ENCODE results near the gene MFAP4. TPM values are rescaled to one million over a fixed set of nuclear protein-coding genes. Genes with fewer than 3 reads are reported as not detected.

Gene MFAP4
- total RNA-seq, 4 donors from 2014 or later, result 30.6 to 131 (median 53.4) TPM

DNA sequence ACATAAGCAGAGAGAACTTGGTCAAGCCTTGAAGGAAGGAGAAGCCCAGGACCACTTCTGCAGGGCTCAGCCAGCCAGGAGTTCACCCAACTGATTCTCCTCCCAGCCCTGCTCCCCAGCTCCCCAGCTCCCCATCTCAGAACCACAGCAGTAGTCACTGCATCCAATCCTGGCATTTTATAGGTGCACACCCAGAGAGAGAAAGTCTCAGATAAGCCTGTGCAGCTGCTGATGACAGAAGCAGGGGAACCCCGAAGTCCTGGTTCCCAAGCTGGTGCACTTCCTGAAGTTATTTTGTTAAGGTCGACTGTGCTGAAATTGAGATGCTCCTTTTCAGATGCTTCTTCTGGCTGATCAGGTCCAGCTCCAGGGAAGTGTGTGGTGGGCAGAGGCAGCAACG, 30.6 kb upstream of the MFAP4 start:
- WGBS, 2 donors, result 62 to 75% methylated on average over 3 of the region's 3 CpGs
- TF ChIP-seq, protein P1, sequence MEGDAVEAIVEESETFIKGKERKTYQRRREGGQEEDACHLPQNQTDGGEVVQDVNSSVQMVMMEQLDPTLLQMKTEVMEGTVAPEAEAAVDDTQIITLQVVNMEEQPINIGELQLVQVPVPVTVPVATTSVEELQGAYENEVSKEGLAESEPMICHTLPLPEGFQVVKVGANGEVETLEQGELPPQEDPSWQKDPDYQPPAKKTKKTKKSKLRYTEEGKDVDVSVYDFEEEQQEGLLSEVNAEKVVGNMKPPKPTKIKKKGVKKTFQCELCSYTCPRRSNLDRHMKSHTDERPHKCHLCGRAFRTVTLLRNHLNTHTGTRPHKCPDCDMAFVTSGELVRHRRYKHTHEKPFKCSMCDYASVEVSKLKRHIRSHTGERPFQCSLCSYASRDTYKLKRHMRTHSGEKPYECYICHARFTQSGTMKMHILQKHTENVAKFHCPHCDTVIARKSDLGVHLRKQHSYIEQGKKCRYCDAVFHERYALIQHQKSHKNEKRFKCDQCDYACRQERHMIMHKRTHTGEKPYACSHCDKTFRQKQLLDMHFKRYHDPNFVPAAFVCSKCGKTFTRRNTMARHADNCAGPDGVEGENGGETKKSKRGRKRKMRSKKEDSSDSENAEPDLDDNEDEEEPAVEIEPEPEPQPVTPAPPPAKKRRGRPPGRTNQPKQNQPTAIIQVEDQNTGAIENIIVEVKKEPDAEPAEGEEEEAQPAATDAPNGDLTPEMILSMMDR (IDR thresholded peaks at IDR 0.05), result no peak
- TF ChIP-seq EP300 (IDR thresholded peaks at IDR 0.05) (no peak), POLR2A (IDR thresholded peaks at IDR 0.05) (no peak)

GRCh38 chr17:19415806-19416775, 29.1 kb upstream of the MFAP4 start:
- Histone ChIP-seq H3K4me3 (no peak overlapping the region), H3K9me3 (no peaks in the 10 kb centered on the region), H3K27me3 (no peaks in the 10 kb centered on the region), H3K36me3 (no peaks in the 10 kb centered on the region), H3K27ac (no peak overlapping the region), H3K4me1 (peaks cover 0 to 14% (median 0%) of the 10 kb centered on the region in 4 donors)
- WGBS, 2 donors, result 92% methylated on average over 14 to 17 of the region's 18 CpGs
- DNase-seq (ENCODE audit: low spot score in 2 of 2), result no peak
- TF ChIP-seq, protein P1 (IDR thresholded peaks at IDR 0.05), result no peak
- TF ChIP-seq EP300 (IDR thresholded peaks at IDR 0.05) (no peak), POLR2A (IDR thresholded peaks at IDR 0.05) (no peak)

More for the DNA sequence above, 30.6 kb upstream of the MFAP4 start:
- Histone ChIP-seq H3K4me1 (peaks cover 0 to 5% (median 0%) of the 10 kb centered on the region in 4 donors), H3K9me3 (no peaks in the 10 kb centered on the region), H3K36me3 (no peaks in the 10 kb centered on the region), H3K4me3 (no peak overlapping the region), H3K27ac (peak overlapping the region in 2 of 4 donors; percentile 45 to 55), H3K27me3 (no peaks in the 10 kb centered on the region)
- DNase-seq (ENCODE audit: low spot score in 2 of 2), result no peak

- no peaks in the 10 kb centered on the region for H3K9me3 ChIP-seq
- peaks cover 0 to 18% (median 0%) of the 10 kb centered on the region in 4 donors for H3K4me1 ChIP-seq
- no peak for TF ChIP-seq EP300 (IDR thresholded peaks at IDR 0.05)
- TF ChIP-seq, protein P1 (IDR thresholded peaks at IDR 0.05), result no peak
- no peak for TF ChIP-seq POLR2A (IDR thresholded peaks at IDR 0.05)
- no peak for DNase-seq (ENCODE audit: low spot score in 2 of 2)
- no peak overlapping the region for H3K4me3 ChIP-seq
- H3K36me3 ChIP-seq, result no peaks in the 10 kb centered on the region
- no peaks in the 10 kb centered on the region for H3K27me3 ChIP-seq
- H3K27ac ChIP-seq, result no peak overlapping the region
- WGBS, 2 donors, result 76 to 83% methylated on average over 13 of the region's 13 CpGs
Observed at GRCh38 chr17:19415311-19415710, 28.3 kb upstream of the MFAP4 start.

DNA sequence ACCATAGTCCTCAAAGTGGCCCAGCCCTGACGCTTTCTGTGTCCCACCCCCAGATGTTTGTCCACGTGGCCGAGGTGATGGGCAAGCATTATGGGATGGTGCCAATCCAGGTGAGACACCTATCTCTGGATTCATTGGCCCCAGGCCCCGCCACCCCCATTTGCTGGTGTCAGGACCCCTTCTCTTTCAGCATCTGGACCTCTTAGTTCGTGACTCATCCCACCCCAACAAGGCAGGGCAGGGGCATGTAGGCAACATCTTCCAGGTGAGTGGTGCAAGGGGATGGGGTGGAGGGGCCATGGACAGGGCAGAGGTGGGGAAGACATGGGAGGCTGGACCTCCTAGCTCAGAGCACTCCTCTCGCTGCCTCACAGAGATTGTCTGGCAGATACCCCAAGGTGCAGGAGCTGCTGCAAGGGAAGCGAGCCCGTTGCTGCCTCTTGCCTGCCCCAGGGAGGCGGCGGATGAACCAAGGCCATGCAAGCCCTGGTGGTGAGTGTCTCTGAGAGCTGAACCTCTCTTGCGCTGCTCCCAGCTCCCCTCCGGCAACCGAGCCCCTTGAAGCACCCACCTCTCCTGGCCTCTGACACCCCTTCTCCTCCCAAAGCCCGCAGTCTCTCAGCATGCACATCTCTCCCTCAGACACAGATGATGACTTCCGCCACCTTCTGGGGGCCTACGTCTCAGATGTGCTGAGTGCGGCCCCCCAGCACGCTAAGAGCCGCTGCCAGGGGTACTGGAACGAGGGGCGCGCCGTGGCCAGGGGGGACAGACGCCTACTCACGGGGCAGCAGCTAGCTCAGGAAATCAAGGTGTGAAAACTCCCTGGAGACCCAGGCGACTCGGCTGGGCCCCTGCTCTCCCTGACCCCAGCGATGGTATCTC, 27.6 kb upstream of the MFAP4 start:
- Histone ChIP-seq H3K27ac (no peak overlapping the region), H3K9me3 (no peaks in the 10 kb centered on the region), H3K27me3 (no peaks in the 10 kb centered on the region), H3K4me3 (no peak overlapping the region), H3K4me1 (peaks cover 0 to 18% (median 0%) of the 10 kb centered on the region in 4 donors), H3K36me3 (no peaks in the 10 kb centered on the region)
- TF ChIP-seq, protein P1 (IDR thresholded peaks at IDR 0.05), result no peak
- TF ChIP-seq POLR2A (IDR thresholded peaks at IDR 0.05), result no peak
- no peak for TF ChIP-seq EP300 (IDR thresholded peaks at IDR 0.05)
- WGBS, 2 donors, result 86 to 87% methylated on average over 28 of the region's 28 CpGs
- DNase-seq (ENCODE audit: low spot score in 2 of 2), result no peak
